ENCODE results near the gene DLGAP1.
"Not testable (repeated sequence)": the region's sequence is repeated elsewhere in the genome, so short reads cannot be mapped to it uniquely, and the experiment has no call there.

The DLGAP1 gene

DNA sequence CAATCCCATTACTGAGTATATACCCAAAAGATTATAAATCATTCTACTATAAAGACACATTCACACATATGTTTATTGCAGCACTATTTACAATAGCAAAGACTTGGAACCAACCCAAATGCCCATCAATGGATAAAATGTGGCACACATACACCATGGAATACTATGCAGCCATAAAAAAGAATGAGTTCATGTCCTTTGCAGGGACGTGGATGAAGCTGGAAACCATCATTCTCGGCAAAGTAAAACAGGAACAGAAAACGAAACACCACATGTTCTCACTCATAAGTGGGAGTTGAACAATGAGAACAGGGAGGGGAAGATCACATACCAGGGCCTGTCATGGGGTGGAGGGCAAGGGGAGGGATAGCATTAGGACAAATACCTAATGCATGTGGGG, 167.8 kb downstream of the DLGAP1 start:
- DNase-seq (ENCODE audit: low read depth in 2 of 2), result not testable (repeated sequence)

DNA sequence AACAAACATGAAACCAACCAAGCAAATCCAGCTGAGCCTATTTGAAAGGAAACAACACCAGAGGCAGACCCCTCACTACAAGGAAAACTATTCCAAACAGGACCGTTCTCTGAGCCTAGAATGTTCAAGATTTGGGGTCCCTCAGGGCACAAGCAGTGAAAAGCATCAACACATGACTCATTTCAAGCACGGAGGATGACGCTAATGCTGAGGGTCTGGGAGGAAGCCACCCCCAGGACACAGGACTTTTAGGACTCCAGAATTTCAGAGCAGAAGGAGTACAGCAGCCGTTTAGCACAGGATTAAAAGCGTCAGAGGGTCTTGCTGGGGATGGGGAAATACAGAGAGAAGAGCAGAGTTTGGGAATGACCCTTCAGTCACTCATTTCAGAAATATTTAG, 168.9 kb downstream of the DLGAP1 start:
- DNase-seq (ENCODE audit: low read depth in 2 of 2), result no peak

DNA sequence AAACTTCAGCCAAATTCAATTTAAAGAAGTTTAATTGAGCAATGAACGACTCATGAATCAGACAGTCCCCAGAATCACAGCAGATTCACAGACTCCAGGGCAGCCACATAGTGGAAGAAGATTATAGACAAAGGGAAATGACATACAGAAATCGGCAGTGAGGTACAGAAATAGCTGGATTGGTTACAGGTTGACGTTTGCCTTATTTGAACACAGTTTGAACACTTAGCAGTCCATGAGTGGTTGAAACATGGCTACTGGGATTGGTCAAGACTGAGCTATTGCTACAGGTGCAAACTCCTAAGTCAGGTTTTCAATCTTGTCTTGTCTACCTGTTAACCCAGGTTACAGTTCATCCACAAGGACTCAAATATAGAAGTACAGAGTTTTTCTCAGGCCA, 169.6 kb downstream of the DLGAP1 start:
- DNase-seq (ENCODE audit: low read depth in 2 of 2), result no peak

DNA sequence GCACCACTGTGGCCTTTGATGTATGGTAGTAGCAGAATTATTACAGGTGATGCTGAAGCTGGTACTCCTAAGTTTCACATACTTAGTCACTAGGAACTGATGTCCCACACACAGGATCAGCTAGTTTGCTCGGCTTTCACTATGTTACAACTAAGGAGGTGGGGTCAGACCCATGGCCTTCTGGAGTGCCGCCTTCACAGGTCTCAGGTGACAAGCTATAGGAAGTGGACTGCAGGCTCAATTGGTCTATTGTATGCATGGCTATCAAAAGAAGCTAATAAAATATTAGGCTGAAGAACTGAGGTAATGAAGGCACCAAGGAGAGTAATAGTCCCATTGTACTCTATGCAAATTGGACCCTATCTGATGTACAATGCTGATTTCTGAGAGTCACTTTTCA, 170.6 kb downstream of the DLGAP1 start:
- DNase-seq (ENCODE audit: low read depth in 2 of 2), result no peak

DNA sequence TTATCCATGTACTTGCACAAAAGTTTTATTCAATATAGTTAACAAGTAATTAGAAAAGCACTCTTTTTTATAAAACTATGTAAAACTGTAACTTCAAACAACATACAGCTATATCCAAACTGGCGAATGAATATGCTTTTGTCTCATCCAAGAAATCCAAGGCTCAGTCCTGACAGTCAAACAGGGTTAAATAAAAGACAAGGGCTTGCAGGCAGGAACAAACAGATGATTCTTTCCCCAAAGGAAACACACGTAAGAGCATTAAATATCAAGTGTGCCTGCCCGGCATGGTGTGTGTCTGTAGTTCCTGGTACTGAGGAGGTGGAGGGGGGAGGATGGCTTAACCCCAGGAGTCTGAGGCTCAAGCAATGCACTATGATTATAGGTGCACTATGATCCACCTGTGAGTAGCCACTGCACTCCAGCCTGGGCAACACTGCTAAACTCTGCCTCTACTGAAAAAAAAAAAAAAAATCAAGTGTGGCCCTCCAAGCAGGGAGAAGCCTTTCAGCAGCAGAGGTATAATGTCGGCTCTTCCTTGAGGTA, 171.3 kb downstream of the DLGAP1 start:
- DNase-seq (ENCODE audit: low read depth in 2 of 2), result no peak

DNA sequence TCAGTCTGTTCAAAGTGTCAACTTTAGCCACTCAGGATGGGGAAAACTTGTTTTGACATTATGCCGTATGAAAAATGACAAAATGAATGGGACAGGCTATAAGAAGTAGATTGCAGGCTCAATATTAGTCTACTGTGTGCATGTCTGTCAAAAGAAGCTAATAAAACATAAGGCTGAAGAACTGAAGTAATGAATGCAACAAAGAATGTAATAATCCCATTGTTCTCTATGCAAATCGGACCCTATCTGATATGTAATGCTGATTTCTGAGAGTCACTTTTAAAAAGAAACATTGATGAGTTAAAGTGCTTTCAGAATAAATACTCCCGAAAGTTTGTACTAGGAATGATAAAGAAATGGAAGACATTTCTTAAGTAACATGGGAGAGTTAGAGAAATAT, 172.2 kb downstream of the DLGAP1 start:
- DNase-seq (ENCODE audit: low read depth in 2 of 2), result no peak

DNA sequence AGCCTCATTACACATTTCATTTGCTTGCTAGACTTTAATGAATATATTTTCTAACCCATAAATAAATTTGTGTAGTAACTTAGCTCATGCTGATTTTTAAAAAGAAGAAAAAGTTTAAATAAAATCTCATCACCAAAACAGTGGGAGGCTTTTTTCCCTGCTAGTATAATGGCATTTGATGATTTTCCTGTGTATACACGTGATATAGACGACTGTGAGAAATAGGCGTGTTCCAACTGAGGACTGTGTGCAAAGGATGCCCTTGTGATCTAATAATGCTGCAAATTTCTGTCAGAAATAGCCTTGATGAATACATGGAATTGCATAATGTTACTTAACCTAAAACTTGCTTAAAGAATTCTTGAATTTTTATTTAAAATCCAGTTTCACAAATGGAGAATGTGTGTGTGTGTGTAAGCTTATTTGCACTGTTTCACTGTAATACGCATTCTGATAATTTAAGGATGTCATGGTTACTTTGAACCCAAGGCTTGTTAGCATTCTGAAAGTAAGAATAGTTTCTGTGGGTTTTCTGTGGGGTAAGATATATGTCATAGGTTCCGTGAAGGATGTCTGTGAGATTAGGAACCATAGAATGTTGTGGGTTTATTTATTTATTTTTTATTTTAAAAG, 178.0 kb downstream of the DLGAP1 start:
- no peak for DNase-seq (ENCODE audit: low read depth in 2 of 2)

DNA sequence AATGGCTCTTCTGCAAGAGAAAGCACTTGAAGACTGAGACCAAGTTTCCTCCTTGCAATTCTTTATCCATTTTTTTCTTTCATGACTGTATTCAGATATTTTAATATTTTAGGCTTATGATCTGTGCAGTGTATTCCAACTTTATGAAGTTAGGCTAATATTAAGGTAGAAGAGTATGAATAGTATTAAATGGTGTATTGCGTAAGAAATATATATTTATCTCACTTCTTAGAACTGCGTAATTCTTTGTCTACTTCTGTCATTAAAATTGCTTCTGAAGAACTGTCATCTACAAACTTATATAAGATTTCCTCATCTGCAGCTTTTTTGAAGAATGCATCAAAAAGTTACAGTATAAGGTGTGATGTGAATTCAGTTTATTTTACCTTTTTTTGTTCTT, 183.2 kb downstream of the DLGAP1 start:
- DNase-seq (ENCODE audit: low read depth in 2 of 2), result no peak

DNA sequence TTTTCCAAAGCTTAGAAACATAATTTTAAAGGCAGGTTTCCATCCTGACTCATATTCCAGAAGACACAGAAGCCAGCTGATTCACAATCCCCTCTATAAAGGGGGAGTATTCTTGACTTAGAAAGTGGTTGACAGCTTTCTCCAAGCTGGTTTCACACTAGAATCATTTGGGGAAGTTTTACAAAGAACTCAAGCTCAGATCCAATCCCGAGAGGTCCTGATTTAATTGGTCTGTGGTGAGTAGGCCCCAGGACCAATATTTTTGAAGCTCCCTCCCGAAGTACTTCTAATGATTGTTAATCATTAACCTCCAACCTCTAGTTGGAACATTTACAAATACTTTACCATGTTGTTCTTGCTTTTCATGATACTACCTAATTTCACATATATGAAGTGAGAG, 184.1 kb downstream of the DLGAP1 start:
- DNase-seq (ENCODE audit: low read depth in 2 of 2), result no peak

DNA sequence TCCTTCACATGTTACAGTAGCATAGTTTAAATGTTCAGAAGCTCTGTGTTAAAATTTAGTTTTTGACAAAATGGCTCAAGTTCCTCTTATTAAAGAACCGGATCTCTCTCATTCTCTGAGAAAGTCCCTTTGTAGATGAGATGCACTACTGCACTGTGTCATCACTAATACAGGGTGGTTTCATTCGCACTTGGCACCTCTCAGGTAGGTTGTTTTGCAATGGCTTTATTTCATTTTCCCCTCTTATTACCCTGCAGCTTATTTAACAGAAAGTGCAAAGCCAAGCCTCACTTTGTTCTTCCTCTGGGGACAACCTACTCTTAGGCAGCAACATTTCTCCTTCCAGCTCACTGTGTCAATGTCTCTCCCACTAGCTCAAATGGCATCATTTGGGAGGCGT, 185.1 kb downstream of the DLGAP1 start:
- DNase-seq (ENCODE audit: low read depth in 2 of 2), result no peak

DNA sequence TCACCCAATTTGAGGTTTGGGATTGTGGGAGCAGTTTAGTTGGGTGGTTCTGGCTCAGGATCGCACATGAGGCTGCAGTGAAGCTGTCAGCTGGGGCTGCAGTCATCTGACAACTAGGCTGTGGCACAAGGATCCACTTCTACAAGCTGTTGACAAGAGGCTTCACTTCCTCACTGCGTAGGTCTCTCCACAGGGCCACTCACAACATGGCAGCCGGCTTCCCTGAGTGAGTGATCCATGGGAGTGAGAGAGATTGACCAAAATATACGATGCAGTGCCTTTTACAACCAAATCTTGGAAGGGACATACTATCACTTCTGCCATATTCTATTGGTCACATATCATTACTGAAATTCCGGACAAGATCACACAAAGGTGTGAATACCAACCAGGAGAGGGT, 187.5 kb downstream of the DLGAP1 start:
- DNase-seq (ENCODE audit: low read depth in 2 of 2), result no peak

DNA sequence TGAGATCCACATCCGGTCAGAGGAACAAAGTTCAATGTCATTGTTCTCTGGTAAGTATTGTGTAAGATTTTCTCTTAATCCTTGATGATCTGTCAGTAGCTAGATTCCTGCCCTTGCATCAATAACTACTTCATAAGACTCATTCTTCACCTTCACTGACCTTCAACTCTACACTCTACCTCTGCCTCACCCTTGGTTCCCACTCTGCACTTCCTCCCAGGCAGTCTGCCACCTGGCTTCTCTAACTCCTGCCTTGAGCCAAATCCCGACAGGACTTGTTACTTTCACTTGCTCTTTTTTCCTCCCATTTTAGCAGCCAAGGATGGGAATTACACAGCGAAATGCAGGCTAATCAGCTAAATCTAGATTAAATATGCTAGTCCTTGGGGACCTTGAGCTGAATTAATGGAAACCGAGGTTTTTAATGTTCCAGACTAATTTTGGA, 190.7 kb downstream of the DLGAP1 start:
- no peak for DNase-seq (ENCODE audit: low read depth in 2 of 2)

DNA sequence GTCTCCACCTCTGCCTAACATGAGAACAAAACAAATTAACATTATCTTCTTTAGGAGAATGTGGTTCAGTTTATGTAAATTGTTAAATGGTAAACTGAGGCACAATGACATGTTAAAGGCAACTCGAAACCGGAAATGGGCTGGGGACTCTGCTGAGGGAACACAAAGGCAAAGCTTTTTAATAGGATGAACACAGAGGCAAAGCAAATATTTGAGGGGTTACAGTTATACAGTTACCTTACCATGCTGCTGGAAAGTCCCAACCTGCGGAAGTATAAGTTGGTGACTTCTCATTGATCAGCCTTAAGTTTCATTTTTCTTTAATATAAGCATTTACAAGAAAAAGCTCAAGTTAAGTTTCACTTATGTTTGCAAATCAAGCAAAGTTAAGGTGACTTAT, 195.0 kb downstream of the DLGAP1 start:
- no peak for DNase-seq (ENCODE audit: low read depth in 2 of 2)

DNA sequence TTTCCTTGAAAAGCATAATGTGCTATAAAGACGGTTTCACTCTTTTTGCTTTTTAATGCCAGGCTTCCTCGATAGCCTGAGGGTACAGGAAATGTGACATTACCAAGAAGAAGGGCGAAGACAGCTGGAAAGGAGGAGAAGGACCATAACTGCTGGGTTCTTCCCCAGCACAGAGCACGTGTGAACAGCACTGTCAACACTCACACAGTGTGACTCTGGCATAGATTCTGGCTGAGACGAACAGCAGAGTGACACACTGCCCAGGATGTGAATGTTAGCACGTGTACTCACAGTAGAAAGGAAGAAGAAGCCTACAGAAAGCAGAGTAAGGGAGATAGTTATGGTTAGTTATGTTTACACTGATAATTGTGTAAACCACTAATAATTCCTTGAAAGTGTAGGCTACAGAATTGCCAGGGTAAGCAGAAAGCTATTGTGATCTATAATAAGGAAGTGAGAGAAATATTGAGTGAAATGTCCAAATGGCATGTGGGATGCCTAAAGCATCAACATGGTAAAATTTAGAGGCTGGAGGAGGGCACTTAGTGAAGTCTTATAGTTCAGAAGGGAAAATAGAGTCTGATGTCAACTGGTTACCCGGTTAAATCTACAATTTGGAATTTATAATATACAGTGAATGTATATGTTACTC, 198.2 kb downstream of the DLGAP1 start:
- no peak for DNase-seq (ENCODE audit: low read depth in 2 of 2)

DNA sequence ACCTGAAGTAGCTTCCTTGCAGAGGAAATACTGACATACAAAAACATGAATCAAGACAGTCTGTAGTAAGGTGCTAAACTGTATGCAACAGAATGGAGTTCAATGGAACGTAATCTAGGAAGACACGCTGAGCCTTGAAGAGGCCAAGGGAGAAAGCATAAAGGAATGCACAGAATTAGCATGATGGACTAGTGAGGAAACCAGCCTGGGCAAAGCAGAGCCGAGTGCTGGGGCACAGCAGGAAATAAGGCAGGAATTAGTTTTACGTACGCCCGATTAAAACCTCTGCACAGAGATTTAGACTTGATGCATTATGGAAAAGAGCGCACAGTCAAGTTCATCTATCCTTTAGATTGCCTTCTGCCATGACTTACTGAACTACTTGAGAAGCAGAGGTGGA, 200.3 kb downstream of the DLGAP1 start:
- DNase-seq (ENCODE audit: low read depth in 2 of 2), result no peak

DNA sequence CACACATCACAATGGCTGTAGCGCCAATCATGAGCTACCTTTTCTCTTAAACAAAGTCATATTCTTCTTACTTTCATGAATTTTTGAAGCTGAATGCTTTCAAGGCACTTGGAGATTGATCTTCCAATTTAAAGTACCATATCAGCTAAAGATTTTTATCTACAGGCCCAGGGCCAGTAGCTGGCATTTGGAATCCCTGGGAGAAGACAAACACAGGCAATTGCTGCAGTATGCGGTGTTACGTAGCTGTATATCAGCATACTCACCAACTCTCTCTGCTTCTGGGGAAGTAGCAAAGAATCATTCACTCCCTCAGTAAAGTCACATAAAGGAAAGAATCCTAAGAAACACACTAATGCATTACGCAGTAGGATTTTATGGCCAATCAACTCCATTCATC, 202.3 kb downstream of the DLGAP1 start:
- no peak for DNase-seq (ENCODE audit: low read depth in 2 of 2)

DNA sequence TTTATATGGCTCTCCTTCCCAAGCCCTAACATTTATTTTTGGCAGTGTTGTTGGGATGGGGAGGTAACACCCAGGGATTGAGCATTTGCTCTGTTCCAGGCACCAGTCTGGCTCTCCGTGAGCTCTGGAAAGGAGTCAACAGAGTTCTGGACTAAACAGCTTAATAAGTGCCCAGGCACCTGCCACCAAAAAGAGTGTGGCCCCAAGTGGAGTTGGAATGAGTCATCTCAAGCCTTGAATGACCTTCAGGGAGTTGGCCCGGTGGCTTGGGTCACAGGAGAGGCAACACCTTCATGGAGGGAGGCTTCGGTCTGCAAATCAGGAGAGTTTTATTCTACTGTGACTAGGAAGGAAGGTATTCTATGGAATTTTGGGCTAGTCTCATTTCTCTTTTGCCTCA, 203.2 kb downstream of the DLGAP1 start:
- DNase-seq (ENCODE audit: low read depth in 2 of 2), result no peak

DNA sequence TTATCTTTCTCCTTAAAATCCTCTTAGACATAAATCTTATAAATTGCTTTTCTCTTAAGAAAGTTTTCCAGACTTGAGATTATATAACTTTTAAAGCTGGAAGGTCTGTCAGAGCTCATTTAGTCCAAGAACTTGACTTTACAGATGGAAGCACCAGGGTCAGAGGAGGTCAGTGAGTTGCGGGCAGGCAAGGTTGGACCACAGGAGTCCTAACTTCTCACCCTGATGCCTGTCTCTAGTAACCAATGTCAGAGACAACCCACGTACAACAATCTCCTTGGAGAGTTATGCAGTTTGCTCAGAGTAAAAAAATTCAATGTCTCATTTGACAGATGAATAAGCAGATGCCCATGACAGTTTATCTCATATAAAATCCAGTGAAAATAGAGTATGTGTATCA, 203.9 kb downstream of the DLGAP1 start:
- no peak for DNase-seq (ENCODE audit: low read depth in 2 of 2)

DNA sequence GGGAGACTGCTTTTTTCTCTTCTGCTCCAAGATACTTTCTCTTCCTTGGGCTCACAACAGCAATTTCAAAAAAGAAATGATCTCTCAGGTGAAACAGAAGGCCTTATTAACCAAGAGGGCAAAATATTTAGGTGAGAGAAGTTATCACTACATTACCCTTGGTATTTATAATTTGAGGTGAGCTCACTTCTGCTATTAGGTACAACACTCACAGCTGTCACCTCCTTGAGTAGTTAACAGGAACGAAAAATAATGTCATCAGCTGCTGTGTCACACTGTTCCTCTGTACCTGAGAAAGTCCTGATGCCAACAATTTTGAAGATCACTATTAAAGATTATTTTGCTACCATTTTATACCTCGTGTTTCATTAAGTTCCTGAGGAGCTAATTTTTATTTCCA, 205.0 kb downstream of the DLGAP1 start:
- DNase-seq (ENCODE audit: low read depth in 2 of 2), result no peak

DNA sequence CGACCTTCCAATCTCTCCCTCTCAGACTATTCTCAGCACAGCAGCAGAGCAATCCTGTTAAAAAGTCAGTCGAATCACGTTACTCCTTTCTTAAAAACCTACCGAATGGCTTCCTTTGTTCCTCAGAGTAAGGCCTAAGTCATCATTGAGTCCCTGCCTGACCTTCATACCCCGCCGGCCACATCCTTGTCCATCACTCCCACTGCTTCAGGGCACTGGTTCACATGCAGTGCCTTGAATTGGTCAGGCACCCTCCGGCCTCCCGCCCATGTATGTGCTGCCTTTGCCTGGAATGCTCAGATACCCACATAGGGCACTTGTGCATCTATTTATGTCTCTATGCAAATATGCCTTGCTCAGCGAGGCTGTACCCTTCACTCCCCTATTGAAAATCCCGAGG, 206.4 kb downstream of the DLGAP1 start:
- DNase-seq (ENCODE audit: low read depth in 2 of 2), result no peak

DNA sequence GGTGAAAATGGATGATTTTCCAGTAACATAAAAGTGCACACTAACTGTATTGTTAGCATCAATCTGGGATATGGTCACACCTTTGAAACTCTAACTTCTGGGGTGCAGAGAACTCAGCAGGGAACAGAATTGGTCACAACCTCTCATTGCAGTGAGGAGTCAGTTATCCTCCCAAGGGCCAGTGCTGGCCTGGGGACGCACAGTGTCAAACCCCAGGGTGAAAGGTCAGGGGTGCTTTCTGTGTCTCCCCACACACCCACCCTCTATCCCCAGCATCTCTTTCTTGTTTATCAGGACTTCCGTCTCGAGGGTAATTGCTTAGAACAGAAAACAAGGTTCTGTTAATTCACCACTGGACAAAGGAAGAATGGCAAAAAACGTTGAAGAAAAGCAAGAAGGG, 208.7 kb downstream of the DLGAP1 start:
- no peak for DNase-seq (ENCODE audit: low read depth in 2 of 2)

DNA sequence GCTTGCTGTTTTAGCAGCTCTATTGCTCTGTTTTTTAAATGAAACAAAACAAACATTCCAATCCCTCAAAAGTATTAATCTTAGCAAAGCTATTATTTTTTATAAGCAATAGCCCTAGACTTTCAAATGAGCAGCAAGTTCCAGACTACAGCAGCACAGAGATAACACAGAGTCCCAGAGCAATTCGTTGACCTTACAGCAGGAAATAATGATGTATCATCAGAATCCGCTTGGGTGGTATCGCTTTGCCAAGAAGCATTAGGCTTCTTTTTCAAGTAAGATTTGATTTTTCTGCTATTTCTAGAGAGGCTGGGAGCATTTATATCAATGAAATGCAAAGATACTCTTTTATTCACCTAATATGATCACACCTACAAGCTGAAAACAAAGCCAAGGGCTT, 209.7 kb downstream of the DLGAP1 start:
- DNase-seq (ENCODE audit: low read depth in 2 of 2), result no peak

DNA sequence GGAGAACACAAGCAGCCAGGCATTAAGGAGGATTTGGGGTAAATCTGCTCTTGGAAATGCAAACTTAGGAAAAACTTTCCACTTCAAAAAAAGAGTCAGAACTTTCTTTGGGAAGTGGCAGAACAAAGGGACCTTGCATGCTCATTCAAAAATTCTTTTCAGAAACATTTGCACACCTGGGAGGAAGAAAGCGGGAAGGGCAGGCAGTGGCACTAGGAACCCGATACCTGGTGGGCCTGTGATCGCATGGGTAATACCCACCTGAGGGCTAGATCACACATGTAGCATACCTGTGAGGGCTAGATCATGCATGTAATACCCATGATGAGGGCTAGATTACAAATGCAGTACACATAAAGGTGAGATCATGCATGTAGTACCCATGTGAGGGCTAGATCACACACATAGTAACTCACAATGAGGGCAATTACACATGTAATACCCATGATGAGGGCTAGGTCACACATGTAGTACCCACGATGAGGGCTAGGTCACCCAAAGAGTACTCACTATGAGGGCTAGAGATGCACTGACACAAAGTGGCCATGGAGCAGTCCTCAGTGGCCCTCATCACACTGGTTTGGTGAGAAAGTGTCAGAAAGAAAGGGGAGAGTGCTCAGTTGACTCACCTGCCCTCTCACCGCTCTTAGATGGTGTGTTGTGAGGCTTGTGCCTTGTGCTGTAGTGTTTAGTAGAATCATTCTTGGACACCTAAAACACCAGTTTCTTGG, 212.5 kb downstream of the DLGAP1 start:
- DNase-seq (ENCODE audit: low read depth in 2 of 2), result no peak

All from stimulated activated CD4-positive, alpha-beta T cell treated with anti-CD3 and anti-CD28 coated beads, Interleukin-12 subunit alpha, Interleukin-12 subunit beta, amount 100 ng/mL, for 24 hours (primary cell).